ENCODE measurements around the gene UPK3A.

DNA sequence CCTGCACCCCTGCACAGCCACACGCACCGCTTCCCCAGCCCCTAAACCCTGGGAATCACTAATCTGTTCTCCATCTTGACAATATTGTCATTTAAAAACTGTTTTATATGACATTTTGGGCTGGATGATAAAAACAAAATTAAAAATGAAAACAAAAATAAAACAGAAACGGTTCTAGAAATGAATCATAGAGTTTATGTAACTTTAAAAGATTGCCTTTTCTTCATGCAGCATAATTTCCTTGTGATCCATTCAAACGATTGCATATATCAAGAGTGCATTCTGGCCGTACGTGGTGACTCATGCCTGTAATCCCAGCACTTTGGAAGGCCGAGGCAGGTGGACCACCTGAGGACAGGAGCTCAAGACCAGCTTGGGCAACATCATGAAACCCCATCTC is 18.4 kb downstream of the UPK3A start:
- TF ChIP-seq NFATC3 (CRISPR knock-in tag; IDR thresholded peaks at IDR 0.05) (no peak), NFIC (IDR thresholded peaks at IDR 0.05; ENCODE audit: low read length) (no peak), ZNF558 (CRISPR knock-in tag; IDR thresholded peaks at IDR 0.05; ENCODE audit: borderline replicate concordance) (no peak)
